SIG-M5 (cell line): Measurements from ENCODE around the gene SLC27A4.
A peak's percentile ranks its signal among the peaks of the same experiment; 100 is the strongest.

Source experiments
- DNase-seq: peaks from one replicate; lab custom pipeline; 2025; lab: John Stamatoyannopoulos, UW

Gene SLC27A4

DNA sequence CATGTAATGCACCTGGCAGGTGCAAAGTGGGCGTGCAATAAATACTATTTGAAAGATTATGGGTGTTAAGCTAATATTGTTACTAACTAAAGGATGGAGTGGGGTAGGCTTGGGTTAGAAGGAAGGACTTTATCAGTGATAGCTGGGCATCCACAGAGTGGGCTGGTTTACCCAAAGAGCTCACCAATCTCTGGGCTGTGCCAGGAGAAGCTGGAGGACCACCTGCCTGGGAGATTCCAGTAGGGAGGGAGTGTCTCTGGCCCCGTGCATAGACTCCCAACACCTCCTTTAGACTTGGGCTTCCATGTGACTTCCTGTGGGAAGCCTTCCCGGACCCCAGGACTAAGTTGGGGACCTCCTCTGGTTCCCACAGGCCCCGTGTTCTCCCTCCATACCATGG, 25.2 kb downstream of the SLC27A4 start:
- DNase-seq = no peak

DNA sequence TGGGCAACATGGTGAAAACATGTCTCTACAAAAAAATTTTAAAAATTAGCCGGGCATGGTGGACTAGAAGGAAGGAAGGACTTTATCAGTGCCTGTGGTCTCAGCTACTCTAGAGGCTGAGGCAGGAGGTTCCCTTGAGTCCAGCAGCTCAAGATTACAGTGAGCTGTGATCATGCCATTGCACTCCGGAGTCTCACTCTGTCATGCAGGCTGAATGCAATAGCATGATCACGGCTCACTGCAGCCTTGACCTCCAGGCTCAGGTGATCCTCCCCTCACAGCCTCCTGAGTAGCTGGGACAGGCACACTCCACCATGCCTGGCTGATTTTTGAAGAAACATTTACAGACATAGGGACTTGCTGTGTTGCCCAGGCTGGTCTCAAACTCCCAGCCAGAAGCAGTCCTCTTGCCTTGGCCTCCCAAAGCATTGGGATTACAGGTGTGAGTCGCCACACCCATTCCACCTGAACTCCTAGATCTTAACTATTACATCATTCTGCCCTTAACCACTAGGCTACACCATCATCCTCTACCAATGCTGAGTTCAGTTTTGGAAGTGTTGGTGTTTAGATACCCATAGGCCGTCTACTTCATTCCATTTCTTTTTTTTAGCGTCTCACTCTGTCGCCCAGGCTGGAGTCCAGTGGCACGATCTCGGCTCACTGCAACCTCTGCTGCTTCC, 28.8 kb downstream of the SLC27A4 start:
- DNase-seq = no peak

DNA sequence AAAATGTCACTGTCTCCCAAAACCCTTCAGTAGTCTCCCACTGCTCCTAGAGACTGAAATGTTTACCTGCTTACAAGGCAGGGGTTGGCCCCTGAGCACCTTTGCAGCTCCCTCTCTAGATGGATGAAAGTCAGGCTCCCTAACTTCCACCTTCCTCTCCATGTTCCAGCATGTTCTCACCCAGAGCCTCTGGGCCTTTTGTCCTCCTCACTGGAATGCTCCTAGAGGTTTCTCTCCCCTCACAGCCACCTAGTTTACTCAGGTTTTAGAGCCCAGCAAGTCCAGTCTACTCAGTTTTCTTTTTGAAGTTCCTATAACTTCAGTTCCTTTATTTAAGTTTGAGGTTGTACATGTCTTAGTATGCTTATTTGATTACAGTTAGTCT, 30.0 kb downstream of the SLC27A4 start:
- no peak for DNase-seq

DNA sequence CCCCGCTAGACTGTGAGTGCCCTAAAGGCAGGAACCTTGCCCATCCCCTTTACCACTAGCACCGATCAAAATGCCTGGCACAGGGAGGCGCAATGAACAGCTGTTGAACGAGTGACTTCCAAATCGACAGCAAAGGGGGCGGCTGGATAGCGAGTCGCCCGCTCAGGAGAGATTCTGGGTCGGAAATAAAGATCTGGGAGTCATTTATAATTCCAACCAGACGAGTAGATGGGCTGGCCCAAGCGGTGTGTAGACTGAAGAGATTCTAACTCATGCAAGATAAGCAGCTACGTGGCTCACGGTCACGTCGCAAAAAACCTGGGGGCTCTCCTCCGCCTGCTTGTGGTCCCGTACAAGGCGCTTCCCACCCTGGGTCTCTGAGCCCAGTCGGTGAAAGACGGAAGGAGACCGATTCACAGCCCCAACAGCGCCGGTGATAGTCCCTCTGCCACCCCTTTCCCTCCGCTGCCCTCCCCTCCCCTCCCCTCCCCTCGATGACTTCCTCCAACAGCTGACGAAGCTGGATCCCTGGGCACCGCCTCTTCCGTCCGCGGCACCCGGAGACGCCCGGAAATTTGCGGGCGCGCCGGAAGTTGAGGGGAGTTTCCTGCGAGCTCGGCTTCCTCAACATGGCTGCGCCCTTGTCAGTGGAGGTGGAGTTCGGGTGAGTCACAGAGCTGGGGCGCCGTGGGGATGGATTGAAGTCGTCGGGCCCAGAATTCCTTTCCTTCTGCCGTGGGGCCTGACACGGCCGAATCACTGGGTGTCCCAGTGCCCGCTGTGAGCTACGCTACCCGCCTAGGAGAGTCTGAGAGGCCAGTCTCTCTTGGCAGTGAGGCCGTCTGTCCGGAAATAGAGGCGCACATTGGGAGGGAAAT, 30.7 kb downstream of the SLC27A4 start, which contains the start of gene URM1:
TSS of gene URM1 (plus strand) at position 623 of the 878 bp plus-strand sequence. CDS start at position 630, 7 bp downstream.
- peak; percentile 76 for DNase-seq

DNA sequence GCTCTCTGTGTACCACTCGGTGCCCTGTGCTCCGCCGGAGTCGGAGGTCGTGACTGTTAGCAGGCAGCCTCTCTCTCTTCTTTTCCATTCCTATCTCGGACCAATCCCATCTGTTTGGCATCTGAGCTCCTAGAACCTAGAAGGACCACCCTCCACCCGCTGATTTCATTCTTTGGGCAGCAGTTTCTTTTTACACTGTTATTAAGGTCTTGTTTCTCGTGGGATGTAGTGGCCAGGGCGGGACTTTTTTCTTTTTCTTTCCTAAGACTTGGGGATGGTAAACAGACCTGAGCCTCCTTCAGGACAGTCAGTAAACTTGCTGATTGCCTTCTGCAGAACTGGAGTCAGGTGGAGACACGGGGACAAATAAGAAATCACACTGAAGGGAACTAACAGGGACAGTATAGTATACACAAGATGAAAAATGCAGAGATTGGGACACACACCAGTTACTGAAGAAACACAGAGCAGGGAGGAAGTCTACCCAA, 31.3 kb downstream of the SLC27A4 start:
- no peak for DNase-seq

DNA sequence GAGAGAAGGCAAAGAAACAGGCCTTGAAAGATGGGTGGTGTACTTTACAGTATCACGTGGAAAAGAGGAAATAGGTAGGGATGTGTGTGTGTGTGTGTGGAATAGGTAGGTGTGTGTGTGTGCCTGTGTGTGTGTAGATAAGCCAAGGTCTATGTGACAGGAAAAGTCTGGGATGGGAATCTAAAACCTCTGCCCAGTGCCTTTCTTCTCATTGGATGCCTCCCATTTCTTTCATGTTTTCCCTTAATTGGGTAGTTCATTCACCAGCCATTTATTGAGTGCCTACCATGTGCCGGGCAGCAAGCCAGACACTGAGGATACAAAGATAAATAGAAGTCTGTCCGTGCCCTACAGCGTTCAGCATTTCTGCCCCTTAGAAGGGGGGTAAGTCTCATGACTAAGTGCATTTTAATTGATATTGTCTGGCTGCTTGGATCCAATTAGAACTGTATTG, 31.9 kb downstream of the SLC27A4 start:
- no peak for DNase-seq

DNA sequence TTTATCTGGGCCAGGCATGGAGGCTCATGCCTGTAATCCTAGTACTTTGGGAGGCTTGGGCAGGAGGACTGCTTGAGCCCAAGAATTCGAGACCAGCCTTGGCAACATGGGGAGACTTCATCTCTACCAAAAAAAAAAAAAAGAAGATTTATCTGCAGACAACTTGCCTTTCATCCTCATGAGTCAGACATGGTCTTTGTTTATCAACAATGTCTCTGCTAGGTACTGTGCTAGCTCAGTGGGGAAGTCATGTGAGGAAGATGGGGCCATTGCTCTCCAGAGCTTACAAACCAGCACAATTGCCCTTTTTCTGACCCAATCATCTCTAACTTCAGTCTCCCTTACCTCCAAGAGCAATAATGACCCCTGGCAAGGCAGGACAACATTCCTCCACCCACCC, 32.5 kb downstream of the SLC27A4 start:
- no peak for DNase-seq

DNA sequence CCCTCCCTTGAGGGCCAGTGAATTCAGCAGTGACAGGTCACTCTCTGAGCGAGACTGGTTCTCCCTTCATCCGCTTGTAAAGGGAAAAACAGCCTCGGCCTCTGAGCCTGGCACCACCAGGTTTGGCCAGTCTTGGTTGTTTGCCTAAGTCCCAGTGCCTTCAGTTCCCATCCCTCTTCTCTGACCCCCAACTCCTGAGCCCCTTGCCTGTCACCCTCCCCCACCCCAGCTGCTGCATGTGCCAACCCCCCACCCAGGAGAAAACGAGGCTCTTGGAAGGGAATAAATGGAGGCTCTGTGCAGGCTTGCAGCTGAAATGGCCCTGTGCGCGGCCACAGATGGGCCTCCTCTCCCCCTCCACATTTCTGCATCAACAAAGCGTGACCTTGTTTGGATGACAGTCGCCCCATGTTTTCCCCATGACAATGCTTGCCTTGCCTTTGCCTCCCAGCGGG, 33.9 kb downstream of the SLC27A4 start:
- DNase-seq = no peak

DNA sequence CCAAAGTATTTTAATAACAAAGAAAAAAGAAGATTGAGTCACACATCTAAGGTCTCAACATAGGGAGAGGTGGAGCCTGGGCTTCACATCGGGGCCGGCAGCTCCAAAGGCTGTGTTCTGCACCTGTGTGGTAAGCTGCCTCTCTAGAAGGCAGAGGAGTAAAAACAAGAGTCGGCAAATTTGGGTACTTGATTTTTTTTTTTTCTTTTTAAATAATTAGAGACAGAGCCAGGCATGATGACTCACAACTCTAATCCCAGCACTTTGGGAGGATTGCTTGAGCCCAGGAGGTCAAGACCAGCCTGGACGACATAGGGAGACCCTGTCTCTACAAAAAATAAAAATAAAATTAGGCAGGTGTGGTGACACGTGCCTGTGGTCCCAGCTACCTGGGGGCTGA, 35.5 kb downstream of the SLC27A4 start:
- DNase-seq = no peak

DNA sequence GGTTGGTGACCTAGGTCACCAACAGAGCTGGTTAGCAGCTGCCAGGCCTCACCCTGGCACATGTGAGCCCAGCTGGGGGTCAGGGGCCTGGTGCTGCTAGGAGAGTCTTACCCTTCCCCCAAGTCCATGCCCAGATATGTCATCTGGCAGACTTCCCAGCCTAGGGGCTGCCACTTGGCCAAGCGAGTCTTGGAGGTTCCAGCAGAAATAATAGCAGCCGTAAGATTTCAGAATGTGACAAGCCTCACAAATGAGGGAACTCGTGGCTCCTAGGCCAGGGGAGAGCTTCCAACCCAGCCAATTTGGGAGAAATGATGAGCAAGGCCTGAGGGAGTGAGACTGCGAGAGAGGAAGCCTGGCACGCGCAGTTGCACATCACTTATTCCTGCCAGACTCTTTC, 41.9 kb downstream of the SLC27A4 start:
- DNase-seq = no peak

DNA sequence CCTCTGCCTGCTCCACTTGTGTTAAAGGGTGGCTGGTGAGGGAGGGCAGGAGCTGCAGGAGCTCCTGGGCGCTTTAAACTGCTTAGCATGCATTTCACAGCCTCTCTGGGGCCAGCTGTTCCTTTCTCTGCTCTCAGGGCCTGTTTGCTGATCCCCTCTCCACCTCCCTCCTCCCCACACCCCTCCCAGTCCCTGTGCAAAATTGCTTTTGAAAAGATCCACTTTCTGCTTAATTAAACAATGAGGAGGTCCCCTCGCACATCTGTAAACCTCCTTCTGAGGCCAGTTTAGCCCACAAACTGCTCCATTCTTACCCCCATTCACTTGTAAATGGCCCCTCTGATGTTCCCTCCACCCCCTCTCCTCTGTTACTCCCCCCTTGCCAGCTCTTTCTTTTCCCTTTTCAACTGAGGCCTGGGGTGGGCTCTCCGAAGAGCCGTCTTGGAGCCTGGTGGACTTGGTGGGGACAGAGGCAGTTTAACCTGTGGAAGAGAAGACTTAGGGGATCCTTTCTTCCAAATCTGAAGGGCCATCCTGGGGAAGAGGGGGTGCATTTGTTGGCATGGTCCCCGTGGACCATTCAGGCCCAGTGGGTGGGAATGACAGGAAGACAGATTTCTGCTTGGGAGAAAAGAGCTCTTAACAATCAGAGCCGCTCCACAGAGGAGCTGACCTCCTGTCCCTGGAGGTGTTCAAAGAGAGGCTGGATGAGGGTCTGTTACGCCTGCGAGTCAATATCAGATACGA, 42.9 kb downstream of the SLC27A4 start:
- DNase-seq = no peak

DNA sequence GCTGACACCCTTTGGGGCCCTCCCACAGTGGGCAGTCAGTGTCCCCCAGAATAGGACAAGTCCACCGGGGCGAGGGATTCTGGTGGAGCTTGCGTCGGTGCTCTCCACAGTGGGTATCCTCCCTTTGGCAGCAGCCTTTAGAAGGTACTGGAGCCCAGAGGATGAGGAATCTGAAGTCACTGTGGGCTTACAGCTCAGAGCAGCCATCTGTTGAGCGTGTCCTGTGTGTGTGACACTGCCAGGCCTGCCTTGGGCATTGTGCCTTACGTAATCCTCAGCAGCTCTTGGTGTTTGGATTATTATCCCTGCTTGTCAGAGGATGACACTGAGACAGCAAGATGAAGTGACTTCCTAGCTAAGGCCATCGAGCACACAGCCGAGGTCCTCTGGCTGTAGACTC, 43.5 kb downstream of the SLC27A4 start:
- no peak for DNase-seq

DNA sequence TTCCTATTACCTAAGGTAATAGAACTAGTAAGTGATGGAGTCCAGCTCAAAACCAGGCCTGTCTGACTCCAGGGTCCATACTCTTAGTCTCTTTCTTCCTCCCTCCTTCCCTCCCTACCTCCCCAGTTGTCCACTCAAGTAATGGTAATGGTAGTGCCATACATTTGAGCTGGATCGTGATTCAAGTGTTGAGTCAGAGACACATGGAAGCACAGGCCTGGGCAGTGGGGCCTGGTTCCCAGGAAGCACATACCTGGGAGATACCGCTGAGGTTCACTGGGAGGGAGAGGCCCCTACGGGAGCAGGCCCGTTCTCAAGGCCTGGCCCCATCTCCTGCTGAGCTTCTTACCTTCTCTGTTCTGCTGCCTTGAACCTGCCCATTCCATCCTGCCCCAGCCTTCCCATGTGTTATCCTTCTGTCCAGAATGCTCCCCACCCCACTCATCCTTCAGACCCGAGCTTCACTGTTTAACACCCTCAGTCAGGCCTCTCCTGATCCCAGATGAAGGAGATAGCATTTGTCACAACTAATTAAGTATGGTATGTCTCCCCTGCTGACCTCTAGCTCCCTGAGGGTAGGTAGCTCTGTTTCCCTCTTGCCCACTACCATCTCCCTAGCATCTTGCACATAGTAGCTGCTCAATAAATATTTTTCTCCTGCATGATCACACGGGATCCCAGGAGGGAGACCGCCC, 44.6 kb downstream of the SLC27A4 start:
- no peak for DNase-seq

DNA sequence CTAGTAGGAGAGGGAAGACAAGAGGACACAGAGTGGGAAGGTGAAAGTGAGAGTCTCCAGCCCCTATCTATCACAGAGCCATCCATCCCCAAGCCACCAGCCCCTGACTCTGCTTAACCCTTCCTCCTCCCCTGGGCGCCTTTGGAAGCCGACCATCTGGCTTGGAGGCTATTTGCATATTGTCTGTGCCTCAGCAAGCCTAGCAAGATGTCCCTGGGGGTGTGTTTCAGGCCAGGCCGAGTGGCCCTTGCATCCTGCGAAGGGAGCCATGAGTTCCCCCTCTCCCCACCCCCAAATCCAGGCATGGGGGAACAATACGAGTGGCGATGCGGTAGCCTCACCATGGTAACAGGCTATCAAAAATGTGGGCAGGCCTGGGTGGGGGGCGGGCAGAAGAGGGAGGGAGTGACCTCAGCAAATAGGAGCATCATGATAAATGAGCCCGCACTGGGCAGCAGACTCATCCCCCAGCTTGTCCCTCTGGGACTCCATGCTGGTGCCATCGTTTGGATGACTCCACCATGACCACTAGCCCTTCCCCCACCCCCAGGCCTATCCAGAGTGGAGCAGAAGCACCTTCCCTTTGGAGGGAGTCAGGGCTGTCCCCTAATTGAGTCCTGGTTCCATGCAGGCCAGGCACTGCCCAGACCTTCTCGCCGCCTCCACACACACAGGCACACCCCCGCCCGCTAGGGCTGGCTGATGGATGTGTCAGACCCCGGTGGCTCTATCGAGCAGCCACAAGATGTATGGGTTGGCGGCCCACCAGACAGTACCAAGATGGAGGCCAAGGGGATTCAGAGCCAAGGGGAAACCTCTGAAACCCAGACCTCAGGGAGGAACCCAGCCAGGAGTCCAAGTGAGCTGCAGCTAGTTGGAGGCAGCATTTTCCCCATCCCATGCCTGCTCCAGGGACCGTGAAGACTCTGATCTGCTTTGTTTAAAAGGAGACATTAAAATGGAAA, 45.5 kb downstream of the SLC27A4 start:
- no peak for DNase-seq

DNA sequence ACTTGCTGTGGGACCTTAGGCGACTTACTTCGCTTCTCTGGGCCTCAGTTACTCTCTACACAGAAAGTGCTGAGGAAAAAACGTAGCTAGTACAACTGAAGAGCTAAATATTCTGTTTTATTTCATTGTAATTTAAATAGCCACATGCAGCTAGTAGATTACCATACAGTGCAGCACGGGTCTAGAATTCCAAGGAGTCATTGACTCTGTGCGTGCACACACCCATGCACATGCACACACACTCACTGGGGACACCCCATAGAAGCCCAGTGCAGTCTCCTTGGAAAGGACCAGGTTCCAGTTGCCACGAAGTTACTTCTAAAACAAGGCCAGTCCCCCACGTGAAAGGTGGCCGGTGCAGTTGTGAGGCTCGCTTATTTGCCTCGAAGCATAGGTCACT, 47.8 kb downstream of the SLC27A4 start:
- DNase-seq = no peak

DNA sequence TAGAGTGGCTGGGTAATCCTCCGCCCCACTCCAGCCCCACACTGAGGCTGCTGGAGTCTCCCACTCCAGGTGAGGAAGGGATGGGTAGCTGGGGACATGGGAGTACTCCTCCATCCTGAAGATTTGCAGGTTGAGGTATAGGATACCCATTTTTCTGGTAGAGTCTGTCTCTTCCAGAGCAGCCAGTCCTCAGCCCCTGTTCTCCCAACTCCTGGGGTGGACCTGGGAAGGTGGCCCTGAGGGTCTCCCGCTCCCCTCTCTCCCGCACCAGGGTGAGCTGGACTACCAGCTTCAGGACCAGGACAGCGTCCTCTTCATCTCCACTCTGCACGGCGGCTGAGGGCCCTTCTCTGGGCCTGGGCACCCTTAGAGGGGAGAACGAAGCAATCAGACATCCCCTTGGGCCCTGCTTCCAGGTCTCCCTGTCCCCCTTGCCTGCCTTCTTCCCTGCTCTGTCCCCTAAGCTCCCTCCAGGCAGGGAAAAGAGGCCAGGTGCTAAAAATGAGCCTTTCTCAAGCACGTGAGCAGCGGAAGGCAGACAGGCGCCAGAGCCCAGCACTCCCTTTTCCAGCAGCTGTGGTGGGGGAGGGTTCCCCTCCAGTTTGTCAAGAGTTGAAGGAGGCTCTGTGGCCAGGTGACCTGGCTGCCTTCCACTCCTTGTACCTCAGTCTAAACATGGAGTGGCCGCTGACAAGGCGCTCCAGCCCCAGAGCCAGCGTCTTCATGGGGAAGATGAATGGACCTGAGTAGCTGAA, 49.2 kb downstream of the SLC27A4 start:
- no peak for DNase-seq

DNA sequence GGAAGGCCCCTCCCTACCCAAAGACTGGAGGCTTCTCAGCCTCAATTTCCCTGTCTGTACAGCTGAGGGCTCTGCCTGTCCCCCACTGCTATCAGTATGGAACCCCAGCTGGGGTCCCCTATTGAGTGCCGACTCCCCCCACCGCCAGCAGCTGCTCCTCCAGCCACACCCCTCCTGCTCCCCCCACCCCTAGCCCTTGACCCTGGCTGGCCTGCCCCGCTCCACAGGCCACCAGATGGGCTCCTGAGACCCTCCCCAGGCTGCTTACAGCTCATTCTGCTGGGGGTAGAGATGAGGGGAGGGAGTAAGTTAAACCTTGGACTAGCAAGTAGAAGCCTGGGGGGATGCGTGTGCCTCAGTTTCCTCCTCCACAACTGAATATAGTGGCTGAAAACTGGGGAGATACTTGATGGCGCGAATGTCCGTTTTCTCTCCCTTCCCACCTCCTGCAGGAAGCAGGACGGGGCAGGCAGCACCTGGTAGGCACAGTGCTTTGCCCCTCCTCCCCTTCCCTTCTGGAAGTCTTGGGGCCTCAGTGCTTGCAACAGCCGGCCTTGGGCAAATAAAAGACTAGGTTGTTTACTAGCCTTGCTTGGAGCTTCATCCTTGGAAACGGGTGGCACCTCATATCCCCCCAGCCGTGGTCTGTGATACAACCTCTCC, 50.0 kb downstream of the SLC27A4 start:
- no peak for DNase-seq

DNA sequence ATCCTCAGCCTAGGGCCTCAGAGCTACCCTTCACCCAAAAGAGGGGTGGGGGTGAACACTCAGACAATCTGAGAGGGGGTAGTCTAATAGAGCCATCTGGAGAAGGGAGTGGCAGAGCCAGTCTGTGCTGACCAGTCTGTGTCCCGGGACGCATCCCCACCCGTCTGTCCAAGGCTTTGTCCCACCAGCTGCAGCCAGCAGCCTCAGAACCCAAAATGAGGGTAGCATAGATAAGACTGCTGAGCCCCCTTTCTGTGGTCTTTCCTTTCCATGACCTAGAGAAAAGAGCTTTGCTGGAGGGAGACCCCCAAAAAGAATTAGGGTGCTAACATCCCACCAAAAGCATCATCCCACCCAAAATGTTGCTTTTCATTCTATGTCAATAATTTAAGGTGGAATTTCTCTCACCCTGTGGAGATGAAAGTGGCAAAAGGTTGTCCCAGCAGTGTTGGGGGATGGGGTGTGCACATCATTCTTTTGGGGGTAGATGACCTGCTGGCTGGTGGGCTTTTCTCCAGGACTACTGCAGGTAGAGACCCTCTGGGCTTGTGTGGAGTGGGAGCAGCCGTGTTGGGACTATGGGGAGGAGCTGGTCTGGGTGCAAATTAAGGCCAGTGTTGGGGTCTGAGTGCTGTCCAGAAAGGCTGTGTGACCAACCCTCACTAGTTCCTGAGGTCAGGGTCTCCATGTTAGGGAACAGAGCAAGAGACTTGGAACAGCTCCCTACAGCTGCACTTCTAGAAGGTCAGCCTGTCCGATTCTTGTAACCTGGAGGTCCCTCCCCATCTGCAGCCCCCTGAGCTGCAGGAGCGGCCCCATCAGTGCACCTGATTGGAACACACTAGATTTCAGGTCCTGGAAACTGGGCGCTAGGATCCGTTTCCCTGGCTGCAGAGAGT, 50.7 kb downstream of the SLC27A4 start:
- no peak for DNase-seq
